ENCODE results near the gene NF2.

Gene NF2

GRCh38 chr22:29647954-29648737 lies 44.7 kb downstream of the NF2 start:
- H3K9ac ChIP-seq (ENCODE audit: low read length) = no peak overlapping the region
- H3K4me3 ChIP-seq (ENCODE audit: low read depth, low read length) = no peak overlapping the region
- H3K36me3 ChIP-seq (ENCODE audit: control insufficient read depth, insufficient read depth, low read length) = peaks cover 8% of the 10 kb centered on the region
- H3K9me3 ChIP-seq (ENCODE audit: control insufficient read depth, insufficient read depth, low read depth, low read length) = 0 out of 2 replicates have a peak, but pooled peaks cover 2% of the 10 kb centered on the region
- no peaks in the 10 kb centered on the region for H3K27me3 ChIP-seq (ENCODE audit: control insufficient read depth, insufficient read depth, low read length)
- no peak overlapping the region for H3K27ac ChIP-seq (ENCODE audit: low read depth, low read length)
- H3K4me1 ChIP-seq (ENCODE audit: control insufficient read depth, insufficient read depth, low read length) = peaks cover 5% of the 10 kb centered on the region; the same call in 1 of the 2 replicates

- H3K27me3 ChIP-seq (ENCODE audit: control insufficient read depth, insufficient read depth, low read length) = no peaks in the 10 kb centered on the region
- no peak overlapping the region for H3K4me3 ChIP-seq (ENCODE audit: low read depth, low read length)
- no peak overlapping the region for H3K9ac ChIP-seq (ENCODE audit: low read length)
- H3K9me3 ChIP-seq (ENCODE audit: control insufficient read depth, insufficient read depth, low read depth, low read length) = no peaks in the 10 kb centered on the region
- H3K4me1 ChIP-seq (ENCODE audit: control insufficient read depth, insufficient read depth, low read length) = peaks cover 5% of the 10 kb centered on the region; the same call in 1 of the 2 replicates
- H3K36me3 ChIP-seq (ENCODE audit: control insufficient read depth, insufficient read depth, low read length) = peaks cover 5% of the 10 kb centered on the region; the same call in 1 of the 2 replicates
- no peak overlapping the region for H3K27ac ChIP-seq (ENCODE audit: low read depth, low read length)
Observed at GRCh38 chr22:29650370-29650769, 46.9 kb downstream of the NF2 start.

GRCh38 chr22:29651652-29652051 lies 48.2 kb downstream of the NF2 start:
- Histone ChIP-seq H3K4me3 (ENCODE audit: low read depth, low read length) (no peak overlapping the region), H3K27me3 (ENCODE audit: control insufficient read depth, insufficient read depth, low read length) (no peaks in the 10 kb centered on the region), H3K36me3 (ENCODE audit: control insufficient read depth, insufficient read depth, low read length) (peaks cover 11% of the 10 kb centered on the region), H3K4me1 (ENCODE audit: control insufficient read depth, insufficient read depth, low read length) (peaks cover 5% of the 10 kb centered on the region; the same call in 1 of the 2 replicates), H3K9me3 (ENCODE audit: control insufficient read depth, insufficient read depth, low read depth, low read length) (no peaks in the 10 kb centered on the region), H3K27ac (ENCODE audit: low read depth, low read length) (no peak overlapping the region), H3K9ac (ENCODE audit: low read length) (no peak overlapping the region)

GRCh38 chr22:29654420-29654819 lies 51.0 kb downstream of the NF2 start:
- no peak overlapping the region for H3K9ac ChIP-seq (ENCODE audit: low read length)
- peaks cover 5% of the 10 kb centered on the region; the same call in 1 of the 2 replicates for H3K4me1 ChIP-seq (ENCODE audit: control insufficient read depth, insufficient read depth, low read length)
- no peak overlapping the region for H3K27ac ChIP-seq (ENCODE audit: low read depth, low read length)
- H3K9me3 ChIP-seq (ENCODE audit: control insufficient read depth, insufficient read depth, low read depth, low read length) = no peaks in the 10 kb centered on the region
- peaks cover 29% of the 10 kb centered on the region for H3K36me3 ChIP-seq (ENCODE audit: control insufficient read depth, insufficient read depth, low read length)
- no peak overlapping the region for H3K4me3 ChIP-seq (ENCODE audit: low read depth, low read length)
- no peaks in the 10 kb centered on the region for H3K27me3 ChIP-seq (ENCODE audit: control insufficient read depth, insufficient read depth, low read length)

GRCh38 chr22:29654882-29655281 lies 51.4 kb downstream of the NF2 start:
- Histone ChIP-seq H3K4me3 (ENCODE audit: low read depth, low read length) (no peak overlapping the region), H3K9me3 (ENCODE audit: control insufficient read depth, insufficient read depth, low read depth, low read length) (no peaks in the 10 kb centered on the region), H3K9ac (ENCODE audit: low read length) (no peak overlapping the region), H3K36me3 (ENCODE audit: control insufficient read depth, insufficient read depth, low read length) (peaks cover 32% of the 10 kb centered on the region), H3K27ac (ENCODE audit: low read depth, low read length) (no peak overlapping the region), H3K27me3 (ENCODE audit: control insufficient read depth, insufficient read depth, low read length) (no peaks in the 10 kb centered on the region), H3K4me1 (ENCODE audit: control insufficient read depth, insufficient read depth, low read length) (peaks cover 5% of the 10 kb centered on the region; the same call in 1 of the 2 replicates)

GRCh38 chr22:29658176-29658575 lies 54.7 kb downstream of the NF2 start:
- Histone ChIP-seq H3K4me1 (ENCODE audit: control insufficient read depth, insufficient read depth, low read length) (no peaks in the 10 kb centered on the region), H3K4me3 (ENCODE audit: low read depth, low read length) (no peak overlapping the region), H3K36me3 (ENCODE audit: control insufficient read depth, insufficient read depth, low read length) (peaks cover 56% of the 10 kb centered on the region), H3K9me3 (ENCODE audit: control insufficient read depth, insufficient read depth, low read depth, low read length) (no peaks in the 10 kb centered on the region), H3K27me3 (ENCODE audit: control insufficient read depth, insufficient read depth, low read length) (no peaks in the 10 kb centered on the region), H3K9ac (ENCODE audit: low read length) (no peak overlapping the region), H3K27ac (ENCODE audit: low read depth, low read length) (no peak overlapping the region)

GRCh38 chr22:29660021-29660420 lies 56.6 kb downstream of the NF2 start:
- Histone ChIP-seq H3K9me3 (ENCODE audit: control insufficient read depth, insufficient read depth, low read depth, low read length) (no peaks in the 10 kb centered on the region), H3K4me1 (ENCODE audit: control insufficient read depth, insufficient read depth, low read length) (no peaks in the 10 kb centered on the region), H3K36me3 (ENCODE audit: control insufficient read depth, insufficient read depth, low read length) (peaks cover 72% of the 10 kb centered on the region), H3K27ac (ENCODE audit: low read depth, low read length) (no peak overlapping the region), H3K4me3 (ENCODE audit: low read depth, low read length) (no peak overlapping the region), H3K27me3 (ENCODE audit: control insufficient read depth, insufficient read depth, low read length) (no peaks in the 10 kb centered on the region), H3K9ac (ENCODE audit: low read length) (no peak overlapping the region)

GRCh38 chr22:29661336-29661735 lies 57.9 kb downstream of the NF2 start:
- Histone ChIP-seq H3K4me1 (ENCODE audit: control insufficient read depth, insufficient read depth, low read length) (no peaks in the 10 kb centered on the region), H3K4me3 (ENCODE audit: low read depth, low read length) (no peak overlapping the region), H3K27ac (ENCODE audit: low read depth, low read length) (no peak overlapping the region), H3K9me3 (ENCODE audit: control insufficient read depth, insufficient read depth, low read depth, low read length) (no peaks in the 10 kb centered on the region), H3K27me3 (ENCODE audit: control insufficient read depth, insufficient read depth, low read length) (no peaks in the 10 kb centered on the region), H3K9ac (ENCODE audit: low read length) (no peak overlapping the region), H3K36me3 (ENCODE audit: control insufficient read depth, insufficient read depth, low read length) (peaks cover 70% of the 10 kb centered on the region)

- Histone ChIP-seq H3K27me3 (ENCODE audit: control insufficient read depth, insufficient read depth, low read length) (no peaks in the 10 kb centered on the region), H3K9ac (ENCODE audit: low read length) (no peak overlapping the region), H3K36me3 (ENCODE audit: control insufficient read depth, insufficient read depth, low read length) (peaks cover 63% of the 10 kb centered on the region), H3K27ac (ENCODE audit: low read depth, low read length) (no peak overlapping the region), H3K4me1 (ENCODE audit: control insufficient read depth, insufficient read depth, low read length) (no peaks in the 10 kb centered on the region), H3K9me3 (ENCODE audit: control insufficient read depth, insufficient read depth, low read depth, low read length) (no peaks in the 10 kb centered on the region), H3K4me3 (ENCODE audit: low read depth, low read length) (no peak overlapping the region)
Observed at GRCh38 chr22:29663180-29663821, 59.9 kb downstream of the NF2 start.

GRCh38 chr22:29665486-29665885 lies 62.1 kb downstream of the NF2 start:
- Histone ChIP-seq H3K27ac (ENCODE audit: low read depth, low read length) (no peak overlapping the region), H3K36me3 (ENCODE audit: control insufficient read depth, insufficient read depth, low read length) (peaks cover 68% of the 10 kb centered on the region), H3K4me3 (ENCODE audit: low read depth, low read length) (no peak overlapping the region), H3K4me1 (ENCODE audit: control insufficient read depth, insufficient read depth, low read length) (no peaks in the 10 kb centered on the region), H3K27me3 (ENCODE audit: control insufficient read depth, insufficient read depth, low read length) (no peaks in the 10 kb centered on the region), H3K9ac (ENCODE audit: low read length) (no peak overlapping the region), H3K9me3 (ENCODE audit: control insufficient read depth, insufficient read depth, low read depth, low read length) (no peaks in the 10 kb centered on the region)

- H3K27me3 ChIP-seq (ENCODE audit: control insufficient read depth, insufficient read depth, low read length) = no peaks in the 10 kb centered on the region
- no peaks in the 10 kb centered on the region for H3K4me1 ChIP-seq (ENCODE audit: control insufficient read depth, insufficient read depth, low read length)
- no peaks in the 10 kb centered on the region for H3K9me3 ChIP-seq (ENCODE audit: control insufficient read depth, insufficient read depth, low read depth, low read length)
- peaks cover 64% of the 10 kb centered on the region for H3K36me3 ChIP-seq (ENCODE audit: control insufficient read depth, insufficient read depth, low read length)
- no peak overlapping the region for H3K27ac ChIP-seq (ENCODE audit: low read depth, low read length)
- H3K9ac ChIP-seq (ENCODE audit: low read length) = no peak overlapping the region
- H3K4me3 ChIP-seq (ENCODE audit: low read depth, low read length) = no peak overlapping the region
Observed at GRCh38 chr22:29668673-29669072, 65.2 kb downstream of the NF2 start.

All from HUES6 (cell line).